GM23338 (cell line): ENCODE measurements around the gene ASIC3. TPM values are rescaled to one million over a fixed set of nuclear protein-coding genes. Genes with fewer than 3 reads are reported as not detected.
A peak's percentile ranks its signal among the peaks of the same experiment; 100 is the strongest.

ENCODE experiments used
- ATAC-seq: fragments of 200-7000 bp; cut with Tn5 transposase; 3 replicates; pipeline ENCODE4 v1.9.1; 2020
- DNase-seq: peaks from one replicate; pipeline ENCODE4 v3.0.0-alpha.2; 2015; ENCODE audit warnings: low spot score
- H2AFZ ChIP-seq: fragments of 200-600 bp; sonication (generic); 2 replicates; pipeline ENCODE4 v1.8.0; 2016; ENCODE audit warnings: antibody characterized with exemption, mild to moderate bottlenecking, moderate library complexity
- H3F3A ChIP-seq: fragments of 200-600 bp; sonication (generic); replicated peaks from 2 replicates; pipeline ENCODE4 v1.8.0; 2017; ENCODE audit warnings: antibody characterized with exemption, mixed run types, low read depth
- H3K27ac ChIP-seq: fragments of 200-600 bp; sonication (generic); 2 replicates; pipeline ENCODE4 v1.6.1; 2016; ENCODE audit warnings: low read depth
- H3K27me3 ChIP-seq: fragments of 200-600 bp; sonication (generic); 2 replicates; pipeline ENCODE4 v1.8.0; 2016; ENCODE audit warnings: mild to moderate bottlenecking, mixed run types, moderate library complexity; ENCODE audit not compliant: insufficient read depth
- H3K36me3 ChIP-seq: fragments of 200-600 bp; sonication (generic); 2 replicates; pipeline ENCODE4 v1.8.0; 2016; ENCODE audit warnings: mild to moderate bottlenecking; ENCODE audit not compliant: insufficient read depth
- H3K4me1 ChIP-seq: fragments of 200-600 bp; sonication (generic); 2 replicates; pipeline ENCODE4 v1.8.0; 2016; ENCODE audit warnings: mild to moderate bottlenecking, moderate library complexity; ENCODE audit not compliant: insufficient read depth
- H3K4me2 ChIP-seq: fragments of 200-600 bp; sonication (generic); 2 replicates; pipeline ENCODE4 v1.7.1; 2017; ENCODE audit warnings: mixed run types
- H3K4me3 ChIP-seq: fragments of 200-600 bp; sonication (generic); 2 replicates; pipeline ENCODE4 v1.6.1; 2016; ENCODE audit warnings: mixed run types
- H3K79me2 ChIP-seq: fragments of 200-600 bp; sonication (generic); replicated peaks from 2 replicates; pipeline ENCODE4 v1.8.0; 2017; ENCODE audit warnings: mild to moderate bottlenecking; ENCODE audit not compliant: insufficient read depth
- H3K9me2 ChIP-seq: fragments of 200-600 bp; sonication (generic); 2 replicates; pipeline ENCODE4 v1.8.0; 2017; ENCODE audit not compliant: insufficient read depth
- H4K20me1 ChIP-seq: fragments of 200-600 bp; sonication (generic); replicated peaks from 2 replicates; pipeline ENCODE4 v1.8.0; 2017; ENCODE audit warnings: mild to moderate bottlenecking; ENCODE audit not compliant: insufficient read depth
- H3K27ac Mint-ChIP-seq: 2 replicates; pipeline ENCODE4 v1.8.0; 2020; ENCODE audit warnings: inconsistent platforms, mild to moderate bottlenecking, moderate library complexity, mixed read lengths
- H3K27me3 Mint-ChIP-seq: 3 replicates; pipeline ENCODE4 v1.8.0; 2022; ENCODE audit warnings: low read depth, mild to moderate bottlenecking, moderate library complexity, mixed read lengths, inconsistent platforms; ENCODE audit not compliant: insufficient read depth, poor library complexity
- H3K36me3 Mint-ChIP-seq: 3 replicates; pipeline ENCODE4 v1.8.0; 2021; ENCODE audit warnings: low read depth, mild to moderate bottlenecking, inconsistent platforms, moderate library complexity, mixed read lengths
- H3K4me1 Mint-ChIP-seq: 3 replicates; pipeline ENCODE4 v1.8.0; 2020; ENCODE audit warnings: mild to moderate bottlenecking, inconsistent platforms, mixed read lengths
- H3K4me3 Mint-ChIP-seq: 3 replicates; pipeline ENCODE4 v1.8.0; 2021; ENCODE audit warnings: moderate library complexity, mild to moderate bottlenecking, inconsistent platforms, mixed read lengths
- H3K9me3 Mint-ChIP-seq: 3 replicates; pipeline ENCODE4 v1.8.0; 2020; ENCODE audit warnings: moderate library complexity, mild to moderate bottlenecking, inconsistent platforms, mixed read lengths
- CTCF ChIP-seq, 2 experiments: fragments of 200-600 bp in 1 of 2; sonication (generic) in 1 of 2; conservative IDR thresholded peaks; 2 replicates each; pipeline versions ENCODE4 v1.5.1 to v1.6.1; 2016 to 2017; ENCODE audit warnings: antibody characterized with exemption in 2 of 2, low read depth in 2 of 2, mild to moderate bottlenecking in 2 of 2, moderate library complexity in 1 of 2
- EZH2 ChIP-seq: fragments of 200-600 bp; sonication (generic); IDR thresholded peaks from one replicate; pipeline ENCODE4 v1.8.0; 2017; ENCODE audit warnings: antibody characterized with exemption, mild to moderate bottlenecking, low read depth; ENCODE audit not compliant: unreplicated experiment
- STAT1 ChIP-seq: IDR thresholded peaks from one replicate; pipeline ENCODE4 v1.6.1; 2016; ENCODE audit warnings: antibody characterized with exemption; ENCODE audit not compliant: unreplicated experiment
- ZNF331 ChIP-seq: fragments of 250-450 bp; sonication (Bioruptor Pico); IDR thresholded peaks from 2 replicates; pipeline ENCODE4 v1.5.0; 2020; ENCODE audit warnings: low read depth, mild to moderate bottlenecking, moderate library complexity
- ZNF462 ChIP-seq: fragments of 250-450 bp; sonication (Bioruptor Pico); IDR thresholded peaks from 2 replicates; pipeline ENCODE4 v1.5.0; 2020; ENCODE audit warnings: mild to moderate bottlenecking, moderate library complexity
- polyA plus RNA-seq: library from polyadenylated mRNA; unstranded; fragments of >200 nt; fragmentation: Nextera tagmentation; extraction: Ambion mirVana; gene quantifications from 2 replicates; pipeline ENCODE4 v1.2.1, GENCODE V29; 2016
- total RNA-seq: library from RNA; depleted of rRNA; stranded (reverse); fragments of >200 nt; shearing (Covaris generic); gene quantifications from 2 replicates; pipeline ENCODE4 v1.2.3, GENCODE V29; 2014

Gene ASIC3
- total and polyA plus RNA-seq, 2 experiments from 2014 or later, result 0.87 to 0.90 TPM

GRCh38 chr7:151032936-151033863 is 15.1 kb upstream of the ASIC3 start:
- Histone ChIP-seq H3K27me3 (no peaks in the 10 kb centered on the region), H3K79me2 (peaks cover 9% of the 10 kb centered on the region; the same call in 1 of the 2 replicates), H3F3A (no peaks in the 10 kb centered on the region), H3K36me3 (no peaks in the 10 kb centered on the region), H3K27ac (no peak overlapping the region), H2AFZ (no peak overlapping the region), H3K4me3 (no peak overlapping the region), H3K4me2 (no peak overlapping the region), H3K9me2 (no peaks in the 10 kb centered on the region), H3K4me1 (peaks cover 7% of the 10 kb centered on the region), H4K20me1 (no peaks in the 10 kb centered on the region; the same call in 1 of the 2 replicates)
- ATAC-seq, result peak; percentile 9; the same call in 2 of the 3 replicates
- DNase-seq, result peak; percentile 67
- Mint-ChIP-seq H3K4me3 (no peak overlapping the region), H3K36me3 (0 out of 3 replicates have a peak, but pooled peaks cover 6% of the 10 kb centered on the region), H3K27ac (no peak overlapping the region), H3K4me1 (peaks cover 7% of the 10 kb centered on the region), H3K27me3 (peaks cover 7% of the 10 kb centered on the region), H3K9me3 (no peaks in the 10 kb centered on the region)
- peak; percentile 34 to 46; a peak in 3 of 4 replicates for TF ChIP-seq CTCF (conservative IDR thresholded peaks at IDR 0.05; ENCODE audit: low read depth in 2 of 2)
- no peak for TF ChIP-seq STAT1

GRCh38 chr7:151033864-151034249 is 14.5 kb upstream of the ASIC3 start:
- H3K4me1 Mint-ChIP-seq, result peaks cover 4% of the 10 kb centered on the region
- Histone ChIP-seq H3K79me2 (peaks cover 9% of the 10 kb centered on the region; the same call in 1 of the 2 replicates), H2AFZ (no peak overlapping the region), H3K27me3 (no peaks in the 10 kb centered on the region), H3K4me2 (no peak overlapping the region), H3K4me1 (peaks cover 5% of the 10 kb centered on the region), H3K36me3 (no peaks in the 10 kb centered on the region), H3K4me3 (no peak overlapping the region), H3K9me2 (no peaks in the 10 kb centered on the region), H3F3A (no peaks in the 10 kb centered on the region), H3K27ac (no peak overlapping the region), H4K20me1 (no peaks in the 10 kb centered on the region; the same call in 1 of the 2 replicates)
- no peaks in the 10 kb centered on the region for H3K9me3 Mint-ChIP-seq
- H3K4me3 Mint-ChIP-seq, result no peak overlapping the region
- no peak overlapping the region for H3K27ac Mint-ChIP-seq
- peaks cover 7% of the 10 kb centered on the region for H3K27me3 Mint-ChIP-seq
- no peak for DNase-seq
- no peak for ATAC-seq
- H3K36me3 Mint-ChIP-seq, result 0 out of 3 replicates have a peak, but pooled peaks cover 6% of the 10 kb centered on the region
- TF ChIP-seq EZH2 (no peak), CTCF (conservative IDR thresholded peaks at IDR 0.05; ENCODE audit: low read depth in 2 of 2) (no peak), ZNF331 (no peak), ZNF462 (CRISPR knock-in tag) (no peak)
